Brain microvascular endothelial cell (primary cell): ENCODE data around the gene TMSB4Y.

Experiments used
- DNase-seq: peaks from one replicate; pipeline ENCODE4 v3.0.0-alpha.2; 2020
- H3K27ac ChIP-seq: fragments of 250-450 bp; sonication (Bioruptor Pico); 2 replicates; pipeline ENCODE4 v1.5.1; 2020; ENCODE audit warnings: mild to moderate bottlenecking, moderate library complexity
- H3K27me3 ChIP-seq: fragments of 250-450 bp; sonication (Bioruptor Pico); replicated peaks from 2 replicates; pipeline ENCODE4 v1.5.1; 2020; ENCODE audit warnings: mild to moderate bottlenecking
- H3K36me3 ChIP-seq: fragments of 250-450 bp; sonication (Bioruptor Pico); replicated peaks from 2 replicates; pipeline ENCODE4 v1.5.1; 2020; ENCODE audit warnings: mild to moderate bottlenecking
- H3K4me3 ChIP-seq: 2 replicates; pipeline ENCODE4 v1.5.1; 2011; ENCODE audit warnings: low read depth, mild to moderate bottlenecking, control low read depth, low read length, moderate library complexity
- CTCF ChIP-seq: IDR thresholded peaks from 2 replicates; pipeline ENCODE4 v1.5.1; 2011; ENCODE audit warnings: low read depth, mild to moderate bottlenecking, moderate library complexity, low read length, control low read depth, inconsistent platforms; ENCODE audit errors: missing control alignments
- in situ Hi-C: cut with HindIII; loops from 2 replicates; pipeline ENCODE4 v1.10.0; 2017; ENCODE audit warnings: low sequenced_read_pairs, low pct_ligation_motif_present

TMSB4Y gene

GRCh38 chrY:13708038-13708437, 4.3 kb downstream of the TMSB4Y start:
- in situ Hi-C loops = no loop called here
- Histone ChIP-seq H3K27me3 (no peaks in the 10 kb centered on the region), H3K4me3 (no peak overlapping the region), H3K27ac (no peak overlapping the region), H3K36me3 (no peaks in the 10 kb centered on the region)
- TF ChIP-seq CTCF = no peak
- DNase-seq = no peak

GRCh38 chrY:13718996-13719395, 15.3 kb downstream of the TMSB4Y start:
- TF ChIP-seq CTCF = no peak
- Histone ChIP-seq H3K4me3 (no peak overlapping the region), H3K27me3 (no peaks in the 10 kb centered on the region), H3K36me3 (no peaks in the 10 kb centered on the region), H3K27ac (no peak overlapping the region)
- no peak for DNase-seq
- in situ Hi-C loops = no loop called here

- no peak overlapping the region for H3K27ac ChIP-seq
- no peaks in the 10 kb centered on the region for H3K36me3 ChIP-seq
- H3K4me3 ChIP-seq = no peak overlapping the region
- no peak for TF ChIP-seq CTCF
- DNase-seq = no peak
- in situ Hi-C loops = no loop called here
- no peaks in the 10 kb centered on the region for H3K27me3 ChIP-seq
Observed at GRCh38 chrY:13729517-13729916, 25.8 kb downstream of the TMSB4Y start.

- no peak for DNase-seq
- in situ Hi-C loops = no loop called here
Observed at GRCh38 chrY:13738618-13739017, 34.9 kb downstream of the TMSB4Y start.

GRCh38 chrY:13751289-13752071, 47.8 kb downstream of the TMSB4Y start:
- no peak overlapping the region for H3K4me3 ChIP-seq
- H3K36me3 ChIP-seq = no peaks in the 10 kb centered on the region
- H3K27ac ChIP-seq = no peak overlapping the region
- no peak for DNase-seq
- H3K27me3 ChIP-seq = no peaks in the 10 kb centered on the region
- TF ChIP-seq CTCF = no peak
- in situ Hi-C loops = no loop called here

More at GRCh38 chrY:13738618-13739017, 34.9 kb downstream of the TMSB4Y start:
- H3K36me3 ChIP-seq = no peaks in the 10 kb centered on the region
- TF ChIP-seq CTCF = no peak
- H3K27me3 ChIP-seq = no peaks in the 10 kb centered on the region
- no peak overlapping the region for H3K4me3 ChIP-seq
- H3K27ac ChIP-seq = no peak overlapping the region

GRCh38 chrY:13754661-13755060, 51.0 kb downstream of the TMSB4Y start:
- in situ Hi-C loops = no loop called here
- Histone ChIP-seq H3K4me3 (no peak overlapping the region), H3K27ac (no peak overlapping the region), H3K36me3 (no peaks in the 10 kb centered on the region), H3K27me3 (no peaks in the 10 kb centered on the region)
- no peak for TF ChIP-seq CTCF
- no peak for DNase-seq
